ENCODE measurements around the gene ZNF655.

Gene ZNF655, protein sequence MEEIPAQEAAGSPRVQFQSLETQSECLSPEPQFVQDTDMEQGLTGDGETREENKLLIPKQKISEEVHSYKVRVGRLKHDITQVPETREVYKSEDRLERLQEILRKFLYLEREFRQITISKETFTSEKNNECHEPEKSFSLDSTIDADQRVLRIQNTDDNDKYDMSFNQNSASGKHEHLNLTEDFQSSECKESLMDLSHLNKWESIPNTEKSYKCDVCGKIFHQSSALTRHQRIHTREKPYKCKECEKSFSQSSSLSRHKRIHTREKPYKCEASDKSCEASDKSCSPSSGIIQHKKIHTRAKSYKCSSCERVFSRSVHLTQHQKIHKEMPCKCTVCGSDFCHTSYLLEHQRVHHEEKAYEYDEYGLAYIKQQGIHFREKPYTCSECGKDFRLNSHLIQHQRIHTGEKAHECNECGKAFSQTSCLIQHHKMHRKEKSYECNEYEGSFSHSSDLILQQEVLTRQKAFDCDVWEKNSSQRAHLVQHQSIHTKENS

GRCh38 chr7:99558306-99559174 is at the start of gene ZNF655:
Gene ZNF655 (plus strand): TSS chr7:99558642. CDS start chr7:99560560, 1,918 bp downstream.
- TF ChIP-seq, protein P1, sequence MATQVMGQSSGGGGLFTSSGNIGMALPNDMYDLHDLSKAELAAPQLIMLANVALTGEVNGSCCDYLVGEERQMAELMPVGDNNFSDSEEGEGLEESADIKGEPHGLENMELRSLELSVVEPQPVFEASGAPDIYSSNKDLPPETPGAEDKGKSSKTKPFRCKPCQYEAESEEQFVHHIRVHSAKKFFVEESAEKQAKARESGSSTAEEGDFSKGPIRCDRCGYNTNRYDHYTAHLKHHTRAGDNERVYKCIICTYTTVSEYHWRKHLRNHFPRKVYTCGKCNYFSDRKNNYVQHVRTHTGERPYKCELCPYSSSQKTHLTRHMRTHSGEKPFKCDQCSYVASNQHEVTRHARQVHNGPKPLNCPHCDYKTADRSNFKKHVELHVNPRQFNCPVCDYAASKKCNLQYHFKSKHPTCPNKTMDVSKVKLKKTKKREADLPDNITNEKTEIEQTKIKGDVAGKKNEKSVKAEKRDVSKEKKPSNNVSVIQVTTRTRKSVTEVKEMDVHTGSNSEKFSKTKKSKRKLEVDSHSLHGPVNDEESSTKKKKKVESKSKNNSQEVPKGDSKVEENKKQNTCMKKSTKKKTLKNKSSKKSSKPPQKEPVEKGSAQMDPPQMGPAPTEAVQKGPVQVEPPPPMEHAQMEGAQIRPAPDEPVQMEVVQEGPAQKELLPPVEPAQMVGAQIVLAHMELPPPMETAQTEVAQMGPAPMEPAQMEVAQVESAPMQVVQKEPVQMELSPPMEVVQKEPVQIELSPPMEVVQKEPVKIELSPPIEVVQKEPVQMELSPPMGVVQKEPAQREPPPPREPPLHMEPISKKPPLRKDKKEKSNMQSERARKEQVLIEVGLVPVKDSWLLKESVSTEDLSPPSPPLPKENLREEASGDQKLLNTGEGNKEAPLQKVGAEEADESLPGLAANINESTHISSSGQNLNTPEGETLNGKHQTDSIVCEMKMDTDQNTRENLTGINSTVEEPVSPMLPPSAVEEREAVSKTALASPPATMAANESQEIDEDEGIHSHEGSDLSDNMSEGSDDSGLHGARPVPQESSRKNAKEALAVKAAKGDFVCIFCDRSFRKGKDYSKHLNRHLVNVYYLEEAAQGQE (IDR thresholded peaks at IDR 0.05; ENCODE audit: low read depth) = no peak
- TF ChIP-seq CEBPB (IDR thresholded peaks at IDR 0.05) = no peak
- TF ChIP-seq, protein P2, sequence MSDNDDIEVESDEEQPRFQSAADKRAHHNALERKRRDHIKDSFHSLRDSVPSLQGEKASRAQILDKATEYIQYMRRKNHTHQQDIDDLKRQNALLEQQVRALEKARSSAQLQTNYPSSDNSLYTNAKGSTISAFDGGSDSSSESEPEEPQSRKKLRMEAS (IDR thresholded peaks at IDR 0.05) = peak; percentile 61; the same call in 1 of the 2 replicates
- no peak for TF ChIP-seq USF1 (IDR thresholded peaks at IDR 0.05)
- peak; percentile 51 for TF ChIP-seq TCF12 (IDR thresholded peaks at IDR 0.05; ENCODE audit: low read depth)
- no peak for TF ChIP-seq EP300 (IDR thresholded peaks at IDR 0.05; ENCODE audit: borderline replicate concordance)
- TF ChIP-seq CREB1 (IDR thresholded peaks at IDR 0.05; ENCODE audit: low read depth) = no peak
- TF ChIP-seq EGR1 (IDR thresholded peaks at IDR 0.05) = no peak
- peak; percentile 55; the same call in 1 of the 2 replicates for TF ChIP-seq YY1 (IDR thresholded peaks at IDR 0.05; ENCODE audit: low read depth)
- no peak for TF ChIP-seq TEAD4 (IDR thresholded peaks at IDR 0.05)
- no peak for TF ChIP-seq RAD21 (IDR thresholded peaks at IDR 0.05; ENCODE audit: low read depth)
- no peak for TF ChIP-seq NFIC (IDR thresholded peaks at IDR 0.05)
- no peak for TF ChIP-seq FOXM1 (IDR thresholded peaks at IDR 0.05; ENCODE audit: borderline replicate concordance, low read depth)
- TF ChIP-seq ZBTB7A (IDR thresholded peaks at IDR 0.05; ENCODE audit: low read depth) = peak; percentile 96
- peak; percentile 49 for TF ChIP-seq TAF1 (IDR thresholded peaks at IDR 0.05; ENCODE audit: low read depth)

GRCh38 chr7:99514050-99514449 is 44.4 kb upstream of the ZNF655 start:
- TF ChIP-seq TEAD4 (IDR thresholded peaks at IDR 0.05) (no peak), EGR1 (IDR thresholded peaks at IDR 0.05) (no peak), CEBPB (IDR thresholded peaks at IDR 0.05) (no peak), CREB1 (IDR thresholded peaks at IDR 0.05; ENCODE audit: low read depth) (no peak), ZBTB7A (IDR thresholded peaks at IDR 0.05; ENCODE audit: low read depth) (no peak), RAD21 (IDR thresholded peaks at IDR 0.05; ENCODE audit: low read depth) (no peak)

DNA sequence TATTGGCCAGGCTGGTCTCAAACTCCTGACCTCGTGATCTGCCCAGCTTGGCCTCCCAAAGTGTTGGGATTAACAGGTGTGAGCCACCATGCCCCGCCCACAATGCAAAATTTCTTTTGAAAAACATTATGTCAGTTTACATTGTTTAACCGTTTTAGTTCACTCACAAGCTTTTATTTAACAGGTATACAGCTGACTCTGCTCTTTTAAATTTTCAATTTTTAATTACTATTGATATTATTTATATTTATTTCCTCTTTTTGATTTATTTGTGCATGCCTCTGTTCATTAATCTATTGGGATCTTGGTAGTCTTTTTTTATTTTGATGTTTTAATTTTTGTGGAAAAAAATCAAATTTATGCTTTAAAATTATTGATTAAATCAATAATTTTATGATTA is 37.0 kb upstream of the ZNF655 start:
- TF ChIP-seq TCF12 (IDR thresholded peaks at IDR 0.05; ENCODE audit: low read depth) = no peak
- TF ChIP-seq USF1 (IDR thresholded peaks at IDR 0.05) = no peak
- no peak for TF ChIP-seq FOXM1 (IDR thresholded peaks at IDR 0.05; ENCODE audit: borderline replicate concordance, low read depth)
- TF ChIP-seq CREB1 (IDR thresholded peaks at IDR 0.05; ENCODE audit: low read depth) = no peak
- no peak for TF ChIP-seq RAD21 (IDR thresholded peaks at IDR 0.05; ENCODE audit: low read depth)
- TF ChIP-seq YY1 (IDR thresholded peaks at IDR 0.05; ENCODE audit: low read depth) = no peak
- TF ChIP-seq, protein P1 (IDR thresholded peaks at IDR 0.05; ENCODE audit: low read depth) = no peak
- no peak for TF ChIP-seq CEBPB (IDR thresholded peaks at IDR 0.05)
- TF ChIP-seq EP300 (IDR thresholded peaks at IDR 0.05; ENCODE audit: borderline replicate concordance) = no peak
- no peak for TF ChIP-seq NFIC (IDR thresholded peaks at IDR 0.05)
- no peak for TF ChIP-seq EGR1 (IDR thresholded peaks at IDR 0.05)
- no peak for TF ChIP-seq TAF1 (IDR thresholded peaks at IDR 0.05; ENCODE audit: low read depth)
- TF ChIP-seq, protein P2 (IDR thresholded peaks at IDR 0.05) = no peak
- no peak for TF ChIP-seq ZBTB7A (IDR thresholded peaks at IDR 0.05; ENCODE audit: low read depth)
- TF ChIP-seq TEAD4 (IDR thresholded peaks at IDR 0.05) = no peak

GRCh38 chr7:99525713-99526440 is 32.6 kb upstream of the ZNF655 start:
- TF ChIP-seq RAD21 (IDR thresholded peaks at IDR 0.05; ENCODE audit: low read depth) (peak; percentile 39), YY1 (IDR thresholded peaks at IDR 0.05; ENCODE audit: low read depth) (no peak)
